ENCODE results near the gene SH3PXD2A. TPM values are rescaled to one million over a fixed set of nuclear protein-coding genes. Genes with fewer than 3 reads are reported as not detected.

SH3PXD2A gene
- total and polyA plus RNA-seq, 12 donors = 5.7 to 34.5 (median 19.2) TPM

- 44 to 62% (median 47%) methylated on average over 7 of the region's 7 CpGs for WGBS, 4 donors
- intact Hi-C loops (cut with DNase I) = loop anchor here (2.0 to 5.0 kb wide), 2 partner anchors 88 to 89 kb away; no protein-coding TSS in a partner anchor
- TF ChIP-seq CTCF (IDR thresholded peaks at IDR 0.05) = peak; percentile 30 to 75 (median 66)
- TF ChIP-seq POLR2A (IDR thresholded peaks at IDR 0.05) = no peak
- no peaks in the 10 kb centered on the region for H3K4me1 ChIP-seq (replicated peaks in 1 of 2)
- H3K9me3 ChIP-seq (replicated peaks in 1 of 3) = no peaks in the 10 kb centered on the region
- no peaks in the 10 kb centered on the region for H3K27me3 ChIP-seq
- peak; percentile 40 to 81 (median 66) for DNase-seq
- no peak overlapping the region for H3K27ac ChIP-seq
- H3K4me3 ChIP-seq = no peak overlapping the region
- H3K36me3 ChIP-seq (replicated peaks in 1 of 2) = peaks cover 0 to 19% of the 10 kb centered on the region in 2 donors
These were observed 256.7 kb downstream of the SH3PXD2A start for GRCh38 chr10:103598654-103599115.

- DNase-seq = no peak
These were observed 258.4 kb downstream of the SH3PXD2A start for GRCh38 chr10:103597003-103597402.

GRCh38 chr10:103595933-103596726 lies 259.2 kb downstream of the SH3PXD2A start:
- no peaks in the 10 kb centered on the region for H3K4me1 ChIP-seq (replicated peaks in 1 of 2)
- H3K36me3 ChIP-seq (replicated peaks in 1 of 2) = peaks cover 0 to under 1% of the 10 kb centered on the region in 2 donors
- WGBS, 4 donors = 83 to 100% (median 86%) methylated on average over 2 to 4 of the region's 4 CpGs
- no peak overlapping the region for H3K27ac ChIP-seq
- no peak for DNase-seq
- intact Hi-C loops (cut with DNase I) = loop anchor here in 1 of 2 donors (5.0 kb wide), 1 partner anchor 91 kb away; no protein-coding TSS in a partner anchor
- no peak for TF ChIP-seq CTCF (IDR thresholded peaks at IDR 0.05)
- no peak for TF ChIP-seq POLR2A (IDR thresholded peaks at IDR 0.05)
- no peaks in the 10 kb centered on the region for H3K27me3 ChIP-seq
- no peak overlapping the region for H3K4me3 ChIP-seq
- H3K9me3 ChIP-seq (replicated peaks in 1 of 3) = no peaks in the 10 kb centered on the region

More at GRCh38 chr10:103597003-103597402, 258.4 kb downstream of the SH3PXD2A start:
- TF ChIP-seq CTCF (IDR thresholded peaks at IDR 0.05) = no peak
- no peaks in the 10 kb centered on the region for H3K9me3 ChIP-seq (replicated peaks in 1 of 3)
- H3K4me3 ChIP-seq = no peak overlapping the region
- intact Hi-C loops (cut with DNase I) = loop anchor here in 1 of 2 donors (5.0 kb wide), 1 partner anchor 90 kb away; no protein-coding TSS in a partner anchor
- H3K27ac ChIP-seq = no peak overlapping the region
- peaks cover 0 to 6% of the 10 kb centered on the region in 2 donors for H3K36me3 ChIP-seq (replicated peaks in 1 of 2)
- 84 to 100% (median 90%) methylated on average over 6 of the region's 6 CpGs for WGBS, 4 donors
- H3K4me1 ChIP-seq (replicated peaks in 1 of 2) = no peaks in the 10 kb centered on the region
- no peaks in the 10 kb centered on the region for H3K27me3 ChIP-seq

GRCh38 chr10:103593022-103593570 lies 262.3 kb downstream of the SH3PXD2A start:
- no peak for DNase-seq
- no peaks in the 10 kb centered on the region for H3K36me3 ChIP-seq (replicated peaks in 1 of 2)
- no peak overlapping the region for H3K27ac ChIP-seq
- no peak overlapping the region for H3K4me3 ChIP-seq
- WGBS, 4 donors = 67 to 82% (median 75%) methylated on average over 3 of the region's 3 CpGs
- intact Hi-C loops (cut with DNase I) = no loop called here
- no peaks in the 10 kb centered on the region for H3K9me3 ChIP-seq (replicated peaks in 1 of 3)
- H3K4me1 ChIP-seq (replicated peaks in 1 of 2) = no peaks in the 10 kb centered on the region
- H3K27me3 ChIP-seq = no peaks in the 10 kb centered on the region
- TF ChIP-seq POLR2A (IDR thresholded peaks at IDR 0.05) = no peak
- peak in 1 of 6 experiments; percentile 1 for TF ChIP-seq CTCF (IDR thresholded peaks at IDR 0.05)

Measured in adrenal gland (tissue), 12 donors.